Lung (tissue), 12 donors: ENCODE data around the gene CPNE7. TPM values are rescaled to one million over a fixed set of nuclear protein-coding genes. Genes with fewer than 3 reads are reported as not detected.

Experiments
- ATAC-seq: fragments of 200-7000 bp; cut with Tn5 transposase; one replicate; pipeline ENCODE4 v1.9.1; 2020; ENCODE audit warnings: moderate number of reproducible peaks; ENCODE audit not compliant: insufficient read depth, low FRiP score
- DNase-seq, 3 donors: peaks; one replicate each; pipeline ENCODE4 v3.0.0-alpha.2; 2013 to 2017
- H3K27ac ChIP-seq, 2 donors: one replicate each; pipeline ENCODE4 v1.5.1; 2013; ENCODE audit warnings: mild to moderate bottlenecking in 2 of 2, moderate library complexity in 2 of 2, control low read depth in 1 of 2, inconsistent platforms in 1 of 2, low read depth in 1 of 2, low read length in 1 of 2
- H3K27me3 ChIP-seq, 3 donors: one replicate each; pipeline ENCODE4 v1.5.1; 2013; ENCODE audit warnings: low read length in 2 of 3; ENCODE audit not compliant: control insufficient read depth in 3 of 3, insufficient read depth in 3 of 3
- H3K36me3 ChIP-seq, 4 donors: one replicate each; pipeline ENCODE4 v1.5.1; 2013; ENCODE audit warnings: low read length in 4 of 4, mild to moderate bottlenecking in 1 of 4, moderate library complexity in 1 of 4; ENCODE audit not compliant: control insufficient read depth in 4 of 4, insufficient read depth in 4 of 4
- H3K4me1 ChIP-seq, 5 donors: one replicate each; pipeline ENCODE4 v1.5.1; 2013; ENCODE audit warnings: low read length in 5 of 5, mild to moderate bottlenecking in 2 of 5, moderate library complexity in 1 of 5; ENCODE audit not compliant: control insufficient read depth in 5 of 5, insufficient read depth in 5 of 5
- H3K4me3 ChIP-seq: one replicate; pipeline ENCODE4 v1.5.1; 2013; ENCODE audit warnings: mild to moderate bottlenecking, control low read depth, moderate library complexity
- H3K9ac ChIP-seq, 2 donors: one replicate each; pipeline ENCODE4 v1.5.1; 2013; ENCODE audit warnings: low read length in 2 of 2, control low read depth in 1 of 2; ENCODE audit not compliant: insufficient read depth in 1 of 2
- H3K9me3 ChIP-seq, 4 donors: one replicate each; pipeline ENCODE4 v1.5.1; 2013; ENCODE audit warnings: low read length in 3 of 4, mild to moderate bottlenecking in 1 of 4, moderate library complexity in 1 of 4; ENCODE audit not compliant: control insufficient read depth in 4 of 4, insufficient read depth in 3 of 4
- CTCF ChIP-seq: IDR thresholded peaks from 2 replicates; pipeline ENCODE4 v1.5.1; 2012; ENCODE audit warnings: mild to moderate bottlenecking; ENCODE audit errors: control extremely low read depth, extremely low read depth
- WGBS, 2 donors: extraction: QIAGEN DNeasy Blood & Tissue Kit; methylation state at CpG; one replicate each; pipeline ENCODE4 v1.1.7; 2013; 5-methylcytosine and 5-hydroxymethylcytosine counted together
- polyA plus RNA-seq, 2 donors: library from polyadenylated mRNA; stranded (reverse); fragments of 200-250 nt; gene quantifications; one replicate each; pipeline ENCODE4 v1.2.1, GENCODE V29; 2013
- total RNA-seq, 2 donors: library from RNA; depleted of rRNA in 1 of 2; stranded (reverse); fragments of >200 nt in 1 of 2; gene quantifications; one replicate each; pipeline ENCODE4 v1.2.1, GENCODE V29; 2014 to 2021
- donor health status: control.
- donor health status: control.
- donor health status: Bipolar disorder and iron deficiency.
- donor health status: healthy.
- donor health status: DM: yes; HTN: yes; CAD: no.

CPNE7 gene
- total and polyA plus RNA-seq, 4 donors, result 0.65 to 2.2 (median 1.2) TPM

DNA sequence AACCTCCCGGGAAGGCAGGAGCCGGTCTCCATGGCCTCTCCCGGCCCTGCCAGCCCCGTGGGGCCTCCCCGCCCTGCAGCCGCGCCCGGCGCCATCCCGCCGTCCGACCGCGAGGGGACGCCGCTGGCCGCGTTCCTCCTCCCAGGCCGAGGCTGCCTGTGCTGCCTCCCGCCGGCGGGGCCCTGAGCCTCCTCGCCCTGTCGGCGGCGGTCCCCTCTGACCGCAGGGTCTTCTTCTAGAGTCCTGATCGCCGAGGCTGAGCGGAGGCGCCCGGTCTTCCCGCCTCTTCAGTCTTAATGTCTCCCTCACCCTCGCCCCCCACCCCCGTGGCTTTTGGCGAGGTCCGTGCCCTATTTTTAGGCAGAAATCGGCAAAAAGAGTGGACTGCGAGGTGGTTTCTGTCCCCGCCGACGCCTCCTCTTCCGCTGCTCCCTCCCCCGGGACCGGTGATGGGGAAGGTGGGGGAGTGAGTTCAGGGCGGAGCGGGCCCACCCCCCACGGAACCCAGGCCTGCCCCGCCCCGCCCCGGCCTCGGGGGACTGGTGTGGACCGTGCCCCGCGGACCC, 794 bp upstream of the CPNE7 start:
- peak; percentile 58 for ATAC-seq
- Histone ChIP-seq H3K9me3 (no peaks in the 10 kb centered on the region), H3K27ac (no peak overlapping the region), H3K27me3 (peaks cover 4 to 36% (median 5%) of the 10 kb centered on the region in 3 donors), H3K9ac (no peak overlapping the region), H3K4me1 (peaks cover 0 to 21% (median 6%) of the 10 kb centered on the region in 5 donors), H3K36me3 (no peaks in the 10 kb centered on the region), H3K4me3 (no peak overlapping the region)
- peak; percentile 39 for TF ChIP-seq CTCF
- WGBS, 2 donors, result 2 to 10% methylated on average over 35 to 55 of the region's 55 CpGs
- peak; percentile 36 to 65 (median 49) for DNase-seq

- ATAC-seq (no peak), DNase-seq (no peak)
- TF ChIP-seq CTCF, result no peak
- no peak overlapping the region for H3K9ac ChIP-seq
- H3K27me3 ChIP-seq, result peaks cover 4 to 35% (median 5%) of the 10 kb centered on the region in 3 donors
- H3K4me1 ChIP-seq, result peaks cover 0 to 21% (median 6%) of the 10 kb centered on the region in 5 donors
- H3K36me3 ChIP-seq, result no peaks in the 10 kb centered on the region
- WGBS, 2 donors, result 27 to 31% methylated on average over 78 to 89 of the region's 89 CpGs
- no peaks in the 10 kb centered on the region for H3K9me3 ChIP-seq
- no peak overlapping the region for H3K27ac ChIP-seq
- no peak overlapping the region for H3K4me3 ChIP-seq
These were observed 846 bp downstream of the CPNE7 start for GRCh38 chr16:89576153-89577054.

DNA sequence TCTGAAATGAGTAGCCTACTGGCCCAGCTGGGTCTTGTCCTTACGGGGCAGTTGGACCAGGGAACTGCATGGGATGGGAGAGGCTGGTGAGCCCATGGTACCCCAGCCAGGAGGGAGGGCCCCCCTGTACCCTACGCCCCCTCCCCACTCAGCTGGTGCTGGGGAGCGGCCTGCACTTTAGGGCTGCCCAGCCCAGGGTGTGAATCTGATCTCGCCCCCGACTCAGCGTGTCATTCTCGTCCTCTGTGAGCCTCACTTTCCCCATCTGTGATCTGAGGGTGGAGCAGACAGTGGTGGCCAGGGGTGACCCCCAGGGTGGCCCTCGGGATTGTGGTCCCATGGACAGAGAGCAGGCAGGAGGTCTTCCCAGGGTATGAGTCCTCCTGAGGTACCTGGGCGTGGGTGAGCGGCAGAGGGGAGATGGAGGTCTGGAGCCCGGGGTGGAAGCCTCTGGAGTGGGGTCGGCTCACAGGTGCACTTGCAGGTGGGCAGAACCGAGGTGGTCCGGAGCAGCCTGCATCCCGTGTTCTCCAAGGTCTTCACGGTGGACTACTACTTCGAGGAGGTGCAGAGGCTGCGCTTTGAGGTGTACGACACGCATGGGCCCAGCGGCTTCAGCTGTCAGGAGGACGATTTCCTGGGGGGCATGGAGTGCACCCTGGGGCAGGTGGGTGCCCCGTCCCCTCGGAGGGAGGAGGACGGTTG, 1.6 kb downstream of the CPNE7 start:
- H3K27me3 ChIP-seq, result peaks cover 4 to 30% (median 5%) of the 10 kb centered on the region in 3 donors
- no peaks in the 10 kb centered on the region for H3K36me3 ChIP-seq
- ATAC-seq (no peak), DNase-seq (no peak)
- H3K9me3 ChIP-seq, result no peaks in the 10 kb centered on the region
- 87 to 97% methylated on average over 24 to 25 of the region's 25 CpGs for WGBS, 2 donors
- no peak overlapping the region for H3K4me3 ChIP-seq
- peaks cover 0 to 14% (median 9%) of the 10 kb centered on the region in 5 donors for H3K4me1 ChIP-seq
- H3K9ac ChIP-seq, result no peak overlapping the region
- no peak overlapping the region for H3K27ac ChIP-seq
- TF ChIP-seq CTCF, result no peak
